Kidney epithelial cell (primary cell): Measurements from ENCODE around the gene CHRNA9. TPM values are rescaled to one million over a fixed set of nuclear protein-coding genes. Genes with fewer than 3 reads are reported as not detected.

Experiments used
- DNase-seq: peaks from one replicate; pipeline ENCODE4 v3.0.0-alpha.2; 2010; ENCODE audit warnings: low read depth
- H3K27me3 ChIP-seq: 2 replicates; pipeline ENCODE4 v1.6.0; 2011; ENCODE audit warnings: low read length; ENCODE audit not compliant: control insufficient read depth, insufficient read depth
- H3K36me3 ChIP-seq: 2 replicates; pipeline ENCODE4 v1.5.1; 2011; ENCODE audit warnings: low read length; ENCODE audit not compliant: control insufficient read depth, insufficient read depth
- H3K4me3 ChIP-seq: 2 replicates; pipeline ENCODE4 v1.5.1; 2011; ENCODE audit warnings: low read depth, mild to moderate bottlenecking, control low read depth, low read length
- CTCF ChIP-seq: IDR thresholded peaks from 2 replicates; pipeline ENCODE4 v1.5.1; 2011; ENCODE audit warnings: mild to moderate bottlenecking, moderate library complexity, low read length, control low read depth, inconsistent platforms; ENCODE audit not compliant: insufficient read depth, poor library complexity, severe bottlenecking
- total RNA-seq: library from RNA; depleted of rRNA; stranded (reverse); fragments of >200 nt; gene quantifications from 2 replicates; pipeline ENCODE4 v1.2.3, GENCODE V29; 2015

CHRNA9 gene
- total RNA-seq, 1 donor from 2014 or later = not detected

- no peak for TF ChIP-seq CTCF
- H3K27me3 ChIP-seq = no peaks in the 10 kb centered on the region
- H3K4me3 ChIP-seq = no peak overlapping the region
- H3K36me3 ChIP-seq = no peaks in the 10 kb centered on the region
- no peak for DNase-seq
These were observed 27.3 kb upstream of the CHRNA9 start for GRCh38 chr4:40307627-40308497.

- no peaks in the 10 kb centered on the region for H3K27me3 ChIP-seq
- DNase-seq = no peak
- no peak for TF ChIP-seq CTCF
- H3K36me3 ChIP-seq = no peaks in the 10 kb centered on the region
- H3K4me3 ChIP-seq = no peak overlapping the region
These were observed 26.5 kb upstream of the CHRNA9 start for GRCh38 chr4:40308528-40309122.

GRCh38 chr4:40309250-40309774 lies 25.8 kb upstream of the CHRNA9 start:
- peak; percentile 90 for TF ChIP-seq CTCF
- Histone ChIP-seq H3K36me3 (no peaks in the 10 kb centered on the region), H3K27me3 (no peaks in the 10 kb centered on the region), H3K4me3 (no peak overlapping the region)
- no peak for DNase-seq

GRCh38 chr4:40310225-40310624 lies 24.9 kb upstream of the CHRNA9 start:
- Histone ChIP-seq H3K27me3 (no peaks in the 10 kb centered on the region), H3K4me3 (no peak overlapping the region), H3K36me3 (no peaks in the 10 kb centered on the region)
- no peak for DNase-seq
- no peak for TF ChIP-seq CTCF

- no peak for TF ChIP-seq CTCF
- no peak for DNase-seq
- Histone ChIP-seq H3K4me3 (no peak overlapping the region), H3K27me3 (no peaks in the 10 kb centered on the region), H3K36me3 (no peaks in the 10 kb centered on the region)
These were observed 23.3 kb upstream of the CHRNA9 start for GRCh38 chr4:40311811-40312346.
